ENCODE results near the gene FGR.

Gene FGR

GRCh38 chr1:27666791-27667254 lies 31.8 kb upstream of the FGR start:
- peaks cover 20% of the 10 kb centered on the region for H3K27me3 Mint-ChIP-seq (ENCODE audit: low read depth, poor library complexity)
- no peak overlapping the region for H3K27ac Mint-ChIP-seq
- H3K36me3 Mint-ChIP-seq (ENCODE audit: low read depth) = no peaks in the 10 kb centered on the region
- no peak for DNase-seq
- no peaks in the 10 kb centered on the region for H3K9me3 Mint-ChIP-seq
- no peak overlapping the region for H3K4me3 Mint-ChIP-seq
- TF ChIP-seq CTCF (IDR thresholded peaks at IDR 0.05) = no peak
- peaks cover 41% of the 10 kb centered on the region for H3K4me1 Mint-ChIP-seq

GRCh38 chr1:27666294-27666693 lies 31.3 kb upstream of the FGR start:
- no peak for DNase-seq
- no peak for TF ChIP-seq CTCF (IDR thresholded peaks at IDR 0.05)
- Mint-ChIP-seq H3K4me1 (peaks cover 42% of the 10 kb centered on the region), H3K9me3 (no peaks in the 10 kb centered on the region), H3K27ac (no peak overlapping the region), H3K4me3 (no peak overlapping the region), H3K27me3 (ENCODE audit: low read depth, poor library complexity) (peaks cover 20% of the 10 kb centered on the region), H3K36me3 (ENCODE audit: low read depth) (no peaks in the 10 kb centered on the region)

- Mint-ChIP-seq H3K36me3 (ENCODE audit: low read depth) (no peaks in the 10 kb centered on the region), H3K9me3 (no peaks in the 10 kb centered on the region), H3K4me3 (no peak overlapping the region), H3K27ac (no peak overlapping the region), H3K4me1 (peaks cover 50% of the 10 kb centered on the region), H3K27me3 (ENCODE audit: low read depth, poor library complexity) (peaks cover 17% of the 10 kb centered on the region)
- no peak for TF ChIP-seq CTCF (IDR thresholded peaks at IDR 0.05)
- no peak for DNase-seq
These were observed 30.1 kb upstream of the FGR start for GRCh38 chr1:27665016-27665651.

GRCh38 chr1:27664291-27664690 lies 29.3 kb upstream of the FGR start:
- no peak for TF ChIP-seq CTCF (IDR thresholded peaks at IDR 0.05)
- Mint-ChIP-seq H3K4me3 (no peak overlapping the region), H3K4me1 (peaks cover 53% of the 10 kb centered on the region), H3K9me3 (no peaks in the 10 kb centered on the region), H3K27me3 (ENCODE audit: low read depth, poor library complexity) (peaks cover 10% of the 10 kb centered on the region), H3K27ac (no peak overlapping the region), H3K36me3 (ENCODE audit: low read depth) (no peaks in the 10 kb centered on the region)
- DNase-seq = no peak

GRCh38 chr1:27662707-27663393 lies 27.9 kb upstream of the FGR start:
- Mint-ChIP-seq H3K27me3 (ENCODE audit: low read depth, poor library complexity) (peaks cover 9% of the 10 kb centered on the region), H3K4me1 (peaks cover 64% of the 10 kb centered on the region), H3K9me3 (no peaks in the 10 kb centered on the region), H3K4me3 (no peak overlapping the region), H3K27ac (peak overlapping the region; percentile 93), H3K36me3 (ENCODE audit: low read depth) (no peaks in the 10 kb centered on the region)
- peak; percentile 88 for TF ChIP-seq CTCF (IDR thresholded peaks at IDR 0.05)
- peak; percentile 95 for DNase-seq

GRCh38 chr1:27662261-27662660 lies 27.3 kb upstream of the FGR start:
- Mint-ChIP-seq H3K4me3 (no peak overlapping the region), H3K4me1 (peaks cover 64% of the 10 kb centered on the region), H3K27ac (no peak overlapping the region), H3K9me3 (no peaks in the 10 kb centered on the region), H3K27me3 (ENCODE audit: low read depth, poor library complexity) (peaks cover 9% of the 10 kb centered on the region), H3K36me3 (ENCODE audit: low read depth) (no peaks in the 10 kb centered on the region)
- DNase-seq = no peak
- TF ChIP-seq CTCF (IDR thresholded peaks at IDR 0.05) = no peak
